ENCODE measurements around the gene CHIT1. TPM values are rescaled to one million over a fixed set of nuclear protein-coding genes. Genes with fewer than 3 reads are reported as not detected.

CHIT1 gene
- total and polyA plus RNA-seq, 2 of the 8 experiments (the other 6 are each of a cell fraction or from before 2014, with no cell fraction given): not detected

DNA sequence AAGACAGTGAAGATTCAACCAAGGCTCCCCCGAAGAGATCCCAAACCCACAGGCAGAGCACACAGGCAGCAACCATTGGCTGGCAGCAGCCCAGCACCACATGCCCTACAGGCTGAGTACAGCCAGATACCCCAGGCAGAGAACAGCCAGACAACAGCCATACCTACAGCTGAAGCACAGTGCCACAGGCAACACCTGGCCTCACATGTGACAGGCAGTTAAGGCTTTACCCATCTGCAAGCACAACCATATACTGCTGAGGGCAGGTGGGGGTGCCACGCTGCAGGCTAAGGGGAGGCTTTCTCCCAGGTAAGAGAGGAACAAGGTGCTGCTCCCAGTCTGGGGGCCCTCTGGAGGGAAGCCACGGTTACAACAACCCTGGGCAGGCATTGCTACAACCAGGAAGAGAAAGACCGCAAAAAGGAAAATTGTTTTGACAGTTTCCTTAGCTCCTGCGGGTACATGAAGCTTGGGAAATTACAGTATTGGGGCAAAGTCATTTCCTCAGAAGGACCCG, 12.3 kb downstream of the CHIT1 start:
- Histone ChIP-seq H3K9ac (replicated peaks in 1 of 4; ENCODE audit: extremely low read depth in 1 of 4, low read depth in 3 of 4, low read length in 3 of 4) (no peak overlapping the region), H2BK20ac (ENCODE audit: low read length) (no peak overlapping the region), H3K27ac (ENCODE audit: low read depth, low read length) (no peak overlapping the region), H3K23ac (ENCODE audit: insufficient read length) (no peak overlapping the region), H3K4ac (replicated peaks; ENCODE audit: insufficient read length, low read depth, low read length) (no peak overlapping the region), H3K36me3 (ENCODE audit: control insufficient read depth in 2 of 4, insufficient read depth in 4 of 4, low read length in 3 of 4) (no peaks in the 10 kb centered on the region), H4K8ac (ENCODE audit: extremely low read depth, insufficient read depth, low read length) (no peak overlapping the region), H3K56ac (replicated peaks; ENCODE audit: insufficient read length, low read depth, low read length) (peak overlapping the region; percentile 35), H3K27me3 (replicated peaks in 1 of 4; ENCODE audit: control insufficient read depth in 3 of 4, extremely low read depth in 1 of 4, insufficient read depth in 3 of 4, low read length in 3 of 4) (no peaks in the 10 kb centered on the region), H2BK15ac (ENCODE audit: low read length) (0 out of 2 replicates have a peak overlapping the region, but pooled peaks have one; percentile 82), H2BK5ac (ENCODE audit: low read depth, low read length) (no peak overlapping the region), H3K79me1 (ENCODE audit: low read depth, low read length) (no peaks in the 10 kb centered on the region), H3K9me3 (ENCODE audit: insufficient read depth in 2 of 2, low read depth in 1 of 2, low read length in 1 of 2) (no peaks in the 10 kb centered on the region), H3K18ac (ENCODE audit: extremely low read depth, low read length) (peak overlapping the region; percentile 73; the same call in 1 of the 2 replicates), H3K4me2 (ENCODE audit: insufficient read depth in 1 of 2, low read depth in 2 of 2, low read length in 2 of 2) (peak overlapping the region in 1 of 2 experiments; percentile 39; a peak in 1 of 4 replicates), H2BK120ac (replicated peaks; ENCODE audit: low read depth, low read length) (no peak overlapping the region), H3K4me1 (replicated peaks in 1 of 4; ENCODE audit: control insufficient read depth in 3 of 4, insufficient read depth in 4 of 4, low read length in 3 of 4) (peaks cover 0 to 12% (median 11%) of the 10 kb centered on the region in 4 experiments; a peak in 6 of 7 replicates), H3K4me3 (ENCODE audit: extremely low read depth in 1 of 4, insufficient read depth in 2 of 4, low read depth in 3 of 4, low read length in 4 of 4) (no peak overlapping the region), H3K14ac (ENCODE audit: insufficient read length) (no peak overlapping the region), H4K5ac (ENCODE audit: insufficient read length, low read depth, low read length) (no peak overlapping the region), H3K79me2 (ENCODE audit: control insufficient read depth in 1 of 2, insufficient read depth in 2 of 2, low read length in 2 of 2) (no peaks in the 10 kb centered on the region), H3K23me2 (ENCODE audit: low read depth, low read length) (no peaks in the 10 kb centered on the region), H4K20me1 (replicated peaks in 1 of 2; ENCODE audit: control insufficient read depth in 1 of 2, insufficient read depth in 2 of 2, low read length in 2 of 2) (no peaks in the 10 kb centered on the region), H2BK12ac (ENCODE audit: low read depth, low read length) (peak overlapping the region; percentile 82; the same call in 1 of the 2 replicates), H2AK5ac (ENCODE audit: low read depth, low read length) (no peak overlapping the region), H2AFZ (ENCODE audit: low read length) (no peak overlapping the region), H4K91ac (replicated peaks; ENCODE audit: insufficient read length, low read length) (peak overlapping the region; percentile 63)
- WGBS, 2 experiments (ENCODE audit: extremely low coverage in 1 of 2, insufficient coverage in 1 of 2, insufficient read length in 1 of 2, insufficient replicate concordance in 2 of 2, low coverage in 1 of 2, low lambda C conversion rate in 2 of 2, missing lambda C conversion rate in 1 of 2): 67% methylated on average over 6 of the region's 6 CpGs; no CpG with 5 or more reads in 1 of the 2 experiments
- DNase-seq (ENCODE audit: low read depth in 1 of 2, low spot score in 2 of 2): peak in 1 of 2 experiments; percentile 70
- no peak for FAIRE-seq
- ChIA-PET POLR2A (ENCODE audit: partially characterized antibody) (interaction anchor here (1.3 to 1.5 kb wide), 3 partner anchors 8 to 99 kb away, joined by 3 to 4 read pairs (median 4); no protein-coding TSS in a partner anchor), CTCF (ENCODE audit: partially characterized antibody) (interaction anchor here (0.6 to 18.1 kb wide), 43 partner anchors 8 to 472 kb away, joined by 3 to 479 read pairs (median 17); partner anchors contain the start of genes ADORA1, CHI3L1, CHIT1 and MYBPH)
- peak; percentile 44 to 50 for TF ChIP-seq RAD21 (IDR thresholded peaks at IDR 0.05 in 1 of 2, conservative IDR thresholded peaks at IDR 0.05 in 1 of 2; ENCODE audit: low read depth in 2 of 2, low read length in 2 of 2)
- no peak for TF ChIP-seq HDAC2 (IDR thresholded peaks at IDR 0.05; ENCODE audit: borderline replicate concordance in 1 of 2, low read depth in 2 of 2, low read length in 2 of 2)
- TF ChIP-seq, protein P1, sequence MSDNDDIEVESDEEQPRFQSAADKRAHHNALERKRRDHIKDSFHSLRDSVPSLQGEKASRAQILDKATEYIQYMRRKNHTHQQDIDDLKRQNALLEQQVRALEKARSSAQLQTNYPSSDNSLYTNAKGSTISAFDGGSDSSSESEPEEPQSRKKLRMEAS (IDR thresholded peaks at IDR 0.05): 0 out of 2 replicates have a peak, but pooled peaks have one; percentile 20
- no peak for TF ChIP-seq USF2 (IDR thresholded peaks at IDR 0.05; ENCODE audit: low read length)
- no peak for TF ChIP-seq CEBPB (IDR thresholded peaks at IDR 0.05; ENCODE audit: low read depth, low read length)
- TF ChIP-seq BRCA1 (IDR thresholded peaks at IDR 0.05; ENCODE audit: low read depth, low read length): no peak
- TF ChIP-seq CTCF (IDR thresholded peaks at IDR 0.05; ENCODE audit: control extremely low read depth in 1 of 3, insufficient read depth in 1 of 3, low read depth in 1 of 3, low read length in 3 of 3): peak; percentile 41 to 61 (median 57)
- TF ChIP-seq CHD1 (IDR thresholded peaks at IDR 0.05; ENCODE audit: low read depth, low read length): no peak

Data from H1 (cell line).